ENCODE results near the gene RNF11.

Gene RNF11

GRCh38 chr1:51313268-51313852 lies 77.3 kb downstream of the RNF11 start:
- no peak for DNase-seq (ENCODE audit: low read depth in 1 of 2, low spot score in 1 of 2)
- H3K4me3 ChIP-seq (replicated peaks; ENCODE audit: insufficient read depth, low read length), result no peak overlapping the region
- no peak overlapping the region for H3K27ac ChIP-seq (replicated peaks)
- H3K27me3 ChIP-seq (ENCODE audit: insufficient read depth, poor library complexity, severe bottlenecking), result no peaks in the 10 kb centered on the region
- TF ChIP-seq GABPA (IDR thresholded peaks at IDR 0.05; ENCODE audit: low read depth), result no peak
- no peak for TF ChIP-seq SPI1 (IDR thresholded peaks at IDR 0.05; ENCODE audit: borderline replicate concordance, low read depth)
- no peak for TF ChIP-seq POLR2AphosphoS5 (IDR thresholded peaks at IDR 0.05; ENCODE audit: low read depth)
- TF ChIP-seq CTCF (IDR thresholded peaks at IDR 0.05; ENCODE audit: insufficient read depth, low read length), result no peak
- no peak for TF ChIP-seq REST (IDR thresholded peaks at IDR 0.05; ENCODE audit: insufficient replicate concordance, low read depth)

- Histone ChIP-seq H3K27ac (replicated peaks) (no peak overlapping the region), H3K4me3 (replicated peaks; ENCODE audit: insufficient read depth, low read length) (no peak overlapping the region), H3K27me3 (ENCODE audit: insufficient read depth, poor library complexity, severe bottlenecking) (no peaks in the 10 kb centered on the region)
- TF ChIP-seq SPI1 (IDR thresholded peaks at IDR 0.05; ENCODE audit: borderline replicate concordance, low read depth) (no peak), CTCF (IDR thresholded peaks at IDR 0.05; ENCODE audit: insufficient read depth, low read length) (no peak)
- no peak for DNase-seq (ENCODE audit: low read depth in 1 of 2, low spot score in 1 of 2)
Measured at GRCh38 chr1:51313961-51314777, 78.1 kb downstream of the RNF11 start.

GRCh38 chr1:51314974-51315373 lies 78.9 kb downstream of the RNF11 start:
- Histone ChIP-seq H3K27ac (replicated peaks) (no peak overlapping the region), H3K4me3 (replicated peaks; ENCODE audit: insufficient read depth, low read length) (no peak overlapping the region), H3K27me3 (ENCODE audit: insufficient read depth, poor library complexity, severe bottlenecking) (no peaks in the 10 kb centered on the region)
- DNase-seq (ENCODE audit: low read depth in 1 of 2, low spot score in 1 of 2), result no peak
- TF ChIP-seq POLR2AphosphoS5 (IDR thresholded peaks at IDR 0.05; ENCODE audit: low read depth) (no peak), REST (IDR thresholded peaks at IDR 0.05; ENCODE audit: insufficient replicate concordance, low read depth) (no peak), SPI1 (IDR thresholded peaks at IDR 0.05; ENCODE audit: borderline replicate concordance, low read depth) (no peak), GABPA (IDR thresholded peaks at IDR 0.05; ENCODE audit: low read depth) (no peak), CTCF (IDR thresholded peaks at IDR 0.05; ENCODE audit: insufficient read depth, low read length) (no peak)

Data from HL-60 (cell line).